ENCODE data around the gene CNTNAP4. TPM values are rescaled to one million over a fixed set of nuclear protein-coding genes. Genes with fewer than 3 reads are reported as not detected.

Gene CNTNAP4
- total RNA-seq, 1 experiment from 2014 or later, result not detected

- CTCF ChIA-PET, result no interaction called here
- no TSS peak for BruUV-seq (replicated peaks)
- no peak for DNase-seq (ENCODE audit: low read depth, low spot score)
- intact Hi-C loops (cut with micrococcal nuclease), result no loop called here
- Histone ChIP-seq H3K9me2 (ENCODE audit: insufficient read depth) (no peaks in the 10 kb centered on the region), H3K4me3 (replicated peaks in 1 of 2; ENCODE audit: low read depth in 1 of 2, low read length in 2 of 2) (no peak overlapping the region), H3K27ac (ENCODE audit: low read depth, low read length) (no peak overlapping the region), H3K9me3 (ENCODE audit: control insufficient read depth in 1 of 2, insufficient read depth in 1 of 2, low read depth in 1 of 2, low read length in 2 of 2) (no peaks in the 10 kb centered on the region; a peak in 2 of 4 replicates), H3K79me2 (ENCODE audit: insufficient read depth, low read length) (no peaks in the 10 kb centered on the region), H3K27me3 (ENCODE audit: insufficient read depth, low read length) (no peaks in the 10 kb centered on the region), H3K9ac (ENCODE audit: low read length) (no peak overlapping the region), H3K36me3 (ENCODE audit: control insufficient read depth in 1 of 2, insufficient read depth in 2 of 2, low read length in 2 of 2) (no peaks in the 10 kb centered on the region), H3K4me1 (ENCODE audit: control insufficient read depth in 1 of 2, insufficient read depth in 2 of 2, low read length in 2 of 2) (no peaks in the 10 kb centered on the region), H4K20me1 (ENCODE audit: insufficient read depth) (no peaks in the 10 kb centered on the region), H2AFZ (ENCODE audit: low read depth, low read length, poor library complexity, severe bottlenecking) (no peak overlapping the region), H3K4me2 (ENCODE audit: low read length) (no peak overlapping the region)
- RAD21 ChIA-PET (ENCODE audit: low non-redundant PET in 1 of 2, low total read pairs in 2 of 2, uncharacterized antibody in 2 of 2, unreplicated experiment in 2 of 2), result no interaction called here
- ATAC-seq, result no peak
- POLR2A ChIA-PET, result no interaction called here
- TF ChIP-seq SP1 (IDR thresholded peaks at IDR 0.05; ENCODE audit: low read depth), result no peak
- no peak for TF ChIP-seq EZH2phosphoT487 (IDR thresholded peaks at IDR 0.05; ENCODE audit: borderline replicate concordance)
Observed at GRCh38 chr16:76466871-76467270, 189.7 kb downstream of the CNTNAP4 start.

GRCh38 chr16:76474048-76474447, 196.8 kb downstream of the CNTNAP4 start:
- Histone ChIP-seq H2AFZ (ENCODE audit: low read depth, low read length, poor library complexity, severe bottlenecking) (no peak overlapping the region), H3K9me2 (ENCODE audit: insufficient read depth) (no peaks in the 10 kb centered on the region), H3K4me1 (ENCODE audit: control insufficient read depth in 1 of 2, insufficient read depth in 2 of 2, low read length in 2 of 2) (no peaks in the 10 kb centered on the region), H3K27ac (ENCODE audit: low read depth, low read length) (no peak overlapping the region), H3K4me2 (ENCODE audit: low read length) (no peak overlapping the region), H3K9me3 (ENCODE audit: control insufficient read depth in 1 of 2, insufficient read depth in 1 of 2, low read depth in 1 of 2, low read length in 2 of 2) (no peaks in the 10 kb centered on the region; a peak in 2 of 4 replicates), H3K36me3 (ENCODE audit: control insufficient read depth in 1 of 2, insufficient read depth in 2 of 2, low read length in 2 of 2) (no peaks in the 10 kb centered on the region), H3K79me2 (ENCODE audit: insufficient read depth, low read length) (no peaks in the 10 kb centered on the region), H3K27me3 (ENCODE audit: insufficient read depth, low read length) (no peaks in the 10 kb centered on the region), H4K20me1 (ENCODE audit: insufficient read depth) (no peaks in the 10 kb centered on the region), H3K4me3 (replicated peaks in 1 of 2; ENCODE audit: low read depth in 1 of 2, low read length in 2 of 2) (no peak overlapping the region), H3K9ac (ENCODE audit: low read length) (no peak overlapping the region)
- ATAC-seq, result no peak
- DNase-seq (ENCODE audit: low read depth, low spot score), result no peak
- CTCF ChIA-PET, result no interaction called here
- no TSS peak for BruUV-seq (replicated peaks)
- RAD21 ChIA-PET (ENCODE audit: low non-redundant PET in 1 of 2, low total read pairs in 2 of 2, uncharacterized antibody in 2 of 2, unreplicated experiment in 2 of 2), result no interaction called here
- POLR2A ChIA-PET, result no interaction called here
- intact Hi-C loops (cut with micrococcal nuclease), result no loop called here
- TF ChIP-seq SIN3A (IDR thresholded peaks at IDR 0.05; ENCODE audit: low read depth), result no peak
- TF ChIP-seq, protein P1, sequence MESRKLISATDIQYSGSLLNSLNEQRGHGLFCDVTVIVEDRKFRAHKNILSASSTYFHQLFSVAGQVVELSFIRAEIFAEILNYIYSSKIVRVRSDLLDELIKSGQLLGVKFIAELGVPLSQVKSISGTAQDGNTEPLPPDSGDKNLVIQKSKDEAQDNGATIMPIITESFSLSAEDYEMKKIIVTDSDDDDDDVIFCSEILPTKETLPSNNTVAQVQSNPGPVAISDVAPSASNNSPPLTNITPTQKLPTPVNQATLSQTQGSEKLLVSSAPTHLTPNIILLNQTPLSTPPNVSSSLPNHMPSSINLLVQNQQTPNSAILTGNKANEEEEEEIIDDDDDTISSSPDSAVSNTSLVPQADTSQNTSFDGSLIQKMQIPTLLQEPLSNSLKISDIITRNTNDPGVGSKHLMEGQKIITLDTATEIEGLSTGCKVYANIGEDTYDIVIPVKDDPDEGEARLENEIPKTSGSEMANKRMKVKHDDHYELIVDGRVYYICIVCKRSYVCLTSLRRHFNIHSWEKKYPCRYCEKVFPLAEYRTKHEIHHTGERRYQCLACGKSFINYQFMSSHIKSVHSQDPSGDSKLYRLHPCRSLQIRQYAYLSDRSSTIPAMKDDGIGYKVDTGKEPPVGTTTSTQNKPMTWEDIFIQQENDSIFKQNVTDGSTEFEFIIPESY (IDR thresholded peaks at IDR 0.05; ENCODE audit: extremely low read depth, insufficient replicate concordance, low read length), result no peak
- no peak for TF ChIP-seq CBX3 (IDR thresholded peaks at IDR 0.05; ENCODE audit: low read depth)
- TF ChIP-seq JUND (IDR thresholded peaks at IDR 0.05), result no peak
- no peak for TF ChIP-seq MAX (IDR thresholded peaks at IDR 0.05)
- TF ChIP-seq TCF7L2 (IDR thresholded peaks at IDR 0.05; ENCODE audit: borderline replicate concordance, extremely low read depth, insufficient read depth, insufficient read length), result no peak
- TF ChIP-seq, protein P2, sequence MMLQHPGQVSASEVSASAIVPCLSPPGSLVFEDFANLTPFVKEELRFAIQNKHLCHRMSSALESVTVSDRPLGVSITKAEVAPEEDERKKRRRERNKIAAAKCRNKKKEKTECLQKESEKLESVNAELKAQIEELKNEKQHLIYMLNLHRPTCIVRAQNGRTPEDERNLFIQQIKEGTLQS (IDR thresholded peaks at IDR 0.05), result no peak
- TF ChIP-seq ZNF274 (IDR thresholded peaks at IDR 0.05; ENCODE audit: low read depth, low read length), result no peak
- TF ChIP-seq SP1 (IDR thresholded peaks at IDR 0.05; ENCODE audit: low read depth), result no peak
- no peak for TF ChIP-seq EZH2 (IDR thresholded peaks at IDR 0.05)
- no peak for TF ChIP-seq EGR1 (IDR thresholded peaks at IDR 0.05; ENCODE audit: low read depth)
- TF ChIP-seq POLR2AphosphoS5 (IDR thresholded peaks at IDR 0.05; ENCODE audit: low read depth, low read length), result no peak
- TF ChIP-seq REST (IDR thresholded peaks at IDR 0.05; ENCODE audit: low read depth), result no peak
- no peak for TF ChIP-seq ZFX (IDR thresholded peaks at IDR 0.05)
- TF ChIP-seq SRF (IDR thresholded peaks at IDR 0.05; ENCODE audit: low read depth), result no peak
- TF ChIP-seq ELF1 (IDR thresholded peaks at IDR 0.05; ENCODE audit: borderline replicate concordance, low read depth), result no peak
- TF ChIP-seq FOSL1 (IDR thresholded peaks at IDR 0.05; ENCODE audit: low read depth), result no peak

Data from HCT116 (cell line).